Neural cell (in vitro differentiated cells): Measurements from ENCODE around the gene IQCK.

Experiments
- CTCF ChIP-seq: fragments of 450-650 bp; IDR thresholded peaks from 2 replicates; pipeline ENCODE4 v1.5.1; 2014; ENCODE audit warnings: antibody characterized with exemption, mild to moderate bottlenecking, moderate library complexity; ENCODE audit not compliant: poor library complexity, severe bottlenecking
- EP300 ChIP-seq: fragments of 450-650 bp; conservative IDR thresholded peaks from 2 replicates; pipeline ENCODE4 v1.6.1; 2014; ENCODE audit warnings: antibody characterized with exemption, mild to moderate bottlenecking, moderate library complexity; ENCODE audit not compliant: poor library complexity, severe bottlenecking
- EZH2 ChIP-seq: fragments of 200-600, 300-800 bp; shearing (Covaris generic), sonication (generic); IDR thresholded peaks from 2 replicates; pipeline ENCODE4 v1.6.1; 2014; ENCODE audit warnings: antibody characterized with exemption, low read length, borderline replicate concordance, mild to moderate bottlenecking; ENCODE audit not compliant: insufficient read depth, poor library complexity, severe bottlenecking
- POLR2AphosphoS5 ChIP-seq: IDR thresholded peaks from 2 replicates; pipeline ENCODE4 v1.6.1; 2012
- REST ChIP-seq: IDR thresholded peaks from 2 replicates; pipeline ENCODE4 v1.6.1; 2012; ENCODE audit warnings: borderline replicate concordance
- SMC3 ChIP-seq: fragments of 450-650 bp; conservative IDR thresholded peaks from 2 replicates; pipeline ENCODE4 v1.6.1; 2014; ENCODE audit warnings: antibody characterized with exemption, mild to moderate bottlenecking, moderate library complexity; ENCODE audit not compliant: poor library complexity
- TAF1 ChIP-seq: IDR thresholded peaks from 2 replicates; pipeline ENCODE4 v1.6.1; 2012; ENCODE audit warnings: low read depth

- TF ChIP-seq CTCF (no peak), SMC3 (no peak), POLR2AphosphoS5 (no peak), EZH2 (no peak), TAF1 (no peak), EP300 (no peak), REST (no peak)
Observed at GRCh38 chr16:19843371-19843770, 125.3 kb downstream of the IQCK start.
